Glomerular visceral epithelial cell (primary cell): ENCODE results near the gene RNF180.
A peak's percentile ranks its signal among the peaks of the same experiment; 100 is the strongest.

Experiments used
- DNase-seq: peaks from one replicate; pipeline ENCODE4 v3.0.0-alpha.2; 2016; ENCODE audit errors: extremely low spot score

The RNF180 gene

GRCh38 chr5:64165500-64166200 is at the start of gene RNF180:
TSS of gene RNF180 (plus strand) at chr5:64165843. CDS start at chr5:64200808, 34,965 bp downstream.
- peak; percentile 43 for DNase-seq

- DNase-seq: no peak
Observed at GRCh38 chr5:64125521-64125920, 40.1 kb upstream of the RNF180 start.

GRCh38 chr5:64126202-64126741 is 39.4 kb upstream of the RNF180 start:
- DNase-seq: no peak

GRCh38 chr5:64140018-64140417 is 25.6 kb upstream of the RNF180 start:
- no peak for DNase-seq

- no peak for DNase-seq
Observed at GRCh38 chr5:64144425-64145215, 21.0 kb upstream of the RNF180 start.

- no peak for DNase-seq
Observed at GRCh38 chr5:64145216-64145895, 20.3 kb upstream of the RNF180 start.

GRCh38 chr5:64147379-64147778 is 18.3 kb upstream of the RNF180 start:
- no peak for DNase-seq

- peak; percentile 54 for DNase-seq
Observed at GRCh38 chr5:64147849-64148441, 17.7 kb upstream of the RNF180 start.

GRCh38 chr5:64149268-64149667 is 16.4 kb upstream of the RNF180 start:
- peak; percentile 20 for DNase-seq

GRCh38 chr5:64149857-64150521 is 15.7 kb upstream of the RNF180 start:
- DNase-seq: no peak

- peak; percentile 41 for DNase-seq
Observed at GRCh38 chr5:64156261-64156660, 9.4 kb upstream of the RNF180 start.

- DNase-seq: no peak
Observed at GRCh38 chr5:64158827-64159226, 6.8 kb upstream of the RNF180 start.

GRCh38 chr5:64160201-64160600 is 5.4 kb upstream of the RNF180 start:
- peak; percentile 17 for DNase-seq

- no peak for DNase-seq
Observed at GRCh38 chr5:64161420-64161819, 4.2 kb upstream of the RNF180 start.

GRCh38 chr5:64163135-64163534 is 2.5 kb upstream of the RNF180 start:
- DNase-seq: no peak

- DNase-seq: no peak
Observed at GRCh38 chr5:64163746-64164145, 1.9 kb upstream of the RNF180 start.

GRCh38 chr5:64164166-64164565 is 1.5 kb upstream of the RNF180 start:
- no peak for DNase-seq

GRCh38 chr5:64165160-64165499 is 513 bp upstream of the RNF180 start:
- no peak for DNase-seq

GRCh38 chr5:64166201-64166959 is 737 bp downstream of the RNF180 start:
- peak; percentile 12 for DNase-seq

- DNase-seq: no peak
Observed at GRCh38 chr5:64176301-64176700, 10.7 kb downstream of the RNF180 start.
